A549 (cell line): ENCODE measurements around the gene PIGC.

Experiments
- CEBPB ChIP-seq, 2 experiments: fragments of >200 bp in 1 of 2; sonication (Bioruptor Twin) in 1 of 2; formaldehyde crosslinking in 1 of 2; IDR thresholded peaks; 2 replicates each; pipeline ENCODE4 v1.6.1; 2012 to 2016
- CHD2 ChIP-seq: fragments of 150-350 bp; IDR thresholded peaks from 2 replicates; pipeline ENCODE4 v1.6.1; 2014; ENCODE audit warnings: low read length; ENCODE audit not compliant: partially characterized antibody
- CHD4 ChIP-seq: fragments of 200-600 bp; sonication (generic); IDR thresholded peaks from 2 replicates; pipeline ENCODE4 v1.6.1; 2016; ENCODE audit warnings: antibody characterized with exemption, mild to moderate bottlenecking, borderline replicate concordance
- CTCF ChIP-seq: fragments of >200 bp; sonication (Bioruptor Twin); formaldehyde crosslinking; IDR thresholded peaks from 3 replicates; pipeline ENCODE4 v1.5.1; 2016
- EP300 ChIP-seq, 2 experiments: fragments of >200 bp; sonication (Bioruptor Twin); formaldehyde crosslinking; IDR thresholded peaks; 2 replicates in 1 of 2; 3 replicates in 1 of 2; pipeline ENCODE4 v1.6.1; 2016 to 2017
- JUNB ChIP-seq: fragments of >200 bp; sonication (Bioruptor Twin); formaldehyde crosslinking; IDR thresholded peaks from 2 replicates; pipeline ENCODE4 v1.6.1; 2016
- POLR2A ChIP-seq: IDR thresholded peaks from 2 replicates; pipeline ENCODE4 v1.6.1; 2012; ENCODE audit warnings: mild to moderate bottlenecking, low read length
- REST ChIP-seq: fragments of 200-600 bp; sonication (generic); IDR thresholded peaks from 2 replicates; pipeline ENCODE4 v1.6.1; 2016; ENCODE audit warnings: antibody characterized with exemption, mild to moderate bottlenecking, moderate library complexity
- RFX5 ChIP-seq: fragments of 450-650 bp; IDR thresholded peaks from 2 replicates; pipeline ENCODE4 v1.7.1; 2014; ENCODE audit warnings: antibody characterized with exemption, mild to moderate bottlenecking, moderate library complexity
- SREBF2 ChIP-seq: fragments of 450-650 bp; IDR thresholded peaks from 2 replicates; pipeline ENCODE4 v1.6.1; 2014; ENCODE audit warnings: mild to moderate bottlenecking, moderate library complexity

GRCh38 chr1:172482044-172482443 is 38.2 kb upstream of the PIGC start:
- no peak for TF ChIP-seq CTCF
- no peak for TF ChIP-seq REST
- no peak for TF ChIP-seq EP300 (IDR thresholded peaks at IDR 0.05)
- TF ChIP-seq RFX5 = no peak
- TF ChIP-seq POLR2A = no peak
- TF ChIP-seq JUNB = no peak
- no peak for TF ChIP-seq CHD2
- TF ChIP-seq CEBPB (IDR thresholded peaks at IDR 0.05) = no peak
- TF ChIP-seq SREBF2 = no peak
- no peak for TF ChIP-seq CHD4
